Measurements from ENCODE around the gene RAE1.

DNA sequence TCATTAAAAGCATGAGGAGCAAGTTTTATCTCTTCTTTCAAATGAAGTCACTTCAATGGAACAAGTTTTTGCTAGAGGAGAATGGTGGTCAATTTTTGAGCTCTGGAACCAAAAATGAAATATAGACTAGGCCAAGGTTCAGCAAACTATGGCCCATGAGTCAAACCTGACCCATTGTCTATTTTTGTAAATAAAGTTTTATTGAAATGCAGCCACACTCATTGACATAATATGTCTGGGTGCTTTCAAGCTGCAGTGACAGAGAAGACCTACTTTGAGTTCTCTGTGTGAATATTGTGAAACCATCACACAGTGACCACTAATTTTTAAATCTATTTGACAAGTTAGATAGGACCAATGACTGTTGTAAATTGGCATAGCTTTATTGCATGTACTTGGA, 13.4 kb downstream of the RAE1 start:
- TF ChIP-seq, protein P1, sequence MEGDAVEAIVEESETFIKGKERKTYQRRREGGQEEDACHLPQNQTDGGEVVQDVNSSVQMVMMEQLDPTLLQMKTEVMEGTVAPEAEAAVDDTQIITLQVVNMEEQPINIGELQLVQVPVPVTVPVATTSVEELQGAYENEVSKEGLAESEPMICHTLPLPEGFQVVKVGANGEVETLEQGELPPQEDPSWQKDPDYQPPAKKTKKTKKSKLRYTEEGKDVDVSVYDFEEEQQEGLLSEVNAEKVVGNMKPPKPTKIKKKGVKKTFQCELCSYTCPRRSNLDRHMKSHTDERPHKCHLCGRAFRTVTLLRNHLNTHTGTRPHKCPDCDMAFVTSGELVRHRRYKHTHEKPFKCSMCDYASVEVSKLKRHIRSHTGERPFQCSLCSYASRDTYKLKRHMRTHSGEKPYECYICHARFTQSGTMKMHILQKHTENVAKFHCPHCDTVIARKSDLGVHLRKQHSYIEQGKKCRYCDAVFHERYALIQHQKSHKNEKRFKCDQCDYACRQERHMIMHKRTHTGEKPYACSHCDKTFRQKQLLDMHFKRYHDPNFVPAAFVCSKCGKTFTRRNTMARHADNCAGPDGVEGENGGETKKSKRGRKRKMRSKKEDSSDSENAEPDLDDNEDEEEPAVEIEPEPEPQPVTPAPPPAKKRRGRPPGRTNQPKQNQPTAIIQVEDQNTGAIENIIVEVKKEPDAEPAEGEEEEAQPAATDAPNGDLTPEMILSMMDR (conservative IDR thresholded peaks at IDR 0.05 in 1 of 2, IDR thresholded peaks at IDR 0.05 in 1 of 2; ENCODE audit: low read depth in 1 of 2, low read length in 2 of 2): no peak
- no peak for TF ChIP-seq EZH2 (IDR thresholded peaks at IDR 0.05; ENCODE audit: low read length, missing control alignments)

All from fibroblast of lung (primary cell).